Pancreas (tissue), 10 donors: ENCODE results near the gene CDH18. TPM values are rescaled to one million over a fixed set of nuclear protein-coding genes. Genes with fewer than 3 reads are reported as not detected.

Experiments
- ATAC-seq, 4 donors: fragments of 200-7000 bp; cut with Tn5 transposase; one replicate each; pipeline versions ENCODE4 v1.8.0 to v1.9.1; 2020; ENCODE audit warnings: mild to moderate bottlenecking in 4 of 4, moderate library complexity in 4 of 4
- DNase-seq, 6 donors: peaks; one replicate each; pipeline ENCODE4 v3.0.0-alpha.2; 2020
- FAIRE-seq: peaks from 2 replicates; lab custom pipeline; 2012; peaks lifted over from hg19 to GRCh38; lab: Jason Lieb, UNC
- H3K27ac ChIP-seq, 4 donors: fragments of 200-600 bp; sonication (generic); 1 replicate in 3 of 4; 2 replicates in 1 of 4; pipeline versions ENCODE4 v1.5.0 to v1.8.0; 2020
- H3K27me3 ChIP-seq, 4 donors: fragments of 200-600 bp; one replicate each; pipeline ENCODE4 v1.8.0; 2021
- H3K36me3 ChIP-seq, 3 donors: fragments of 200-600 bp; sonication (generic) in 1 of 3; one replicate each; pipeline versions ENCODE4 v1.5.0 to v1.8.0; 2020 to 2021
- H3K4me1 ChIP-seq, 3 donors: fragments of 200-600 bp; one replicate each; pipeline ENCODE4 v1.8.0; 2021
- H3K4me3 ChIP-seq, 4 donors: fragments of 200-600 bp; sonication (generic) in 2 of 4; one replicate each; pipeline versions ENCODE4 v1.5.0 to v1.8.0; 2020 to 2021
- H3K9me3 ChIP-seq, 4 donors: fragments of 200-600 bp; one replicate each; pipeline ENCODE4 v1.8.0; 2021
- WGBS, 2 donors: extraction: QIAGEN DNeasy Blood & Tissue Kit; methylation state at CpG; one replicate each; pipeline ENCODE4 v1.1.7; 2013; 5-methylcytosine and 5-hydroxymethylcytosine counted together
- intact Hi-C, 3 donors: fragments of 100-400 bp; cut with DNase I; formaldehyde crosslinking; loops; one replicate each; pipeline versions ENCODE4 v1.11.1 to v1.14.2; 2022
- polyA plus RNA-seq, 2 donors: library from polyadenylated mRNA; stranded (reverse); fragments of 200-250 nt; gene quantifications; one replicate each; pipeline ENCODE4 v1.2.3, GENCODE V29; 2013
- total RNA-seq, 6 donors: library from RNA; stranded (reverse); fragmentation: NEBNext Ultra II Directional in 4 of 6; extraction: Animal tissue kit (Norgen Biotek cat#: 25700) in 4 of 6; gene quantifications; one replicate each; pipeline versions ENCODE4 v1.2.1 to v1.2.4, GENCODE V29; 2021 to 2023
- TF ChIP-seq, protein P1 (sequence below), 4 donors: fragments of 200-600 bp; sonication (generic) in 3 of 4; IDR thresholded peaks; one replicate each; pipeline versions ENCODE4 v1.5.0 to v1.8.0; 2021; ENCODE audit warnings: antibody characterized with exemption in 4 of 4
- donor health status: healthy with polysubstance abuse.
- donor health status: DM: no; HTN: no; CAD: no; lungs with moderate emphysema.
- donor health status: DM: no; HTN: no; CAD: no.
- donor health status: control.
- donor health status: control.
- donor health status: Bipolar disorder and iron deficiency.
- donor health status: DM: yes; HTN: yes; CAD: no.
- donor health status: DM: no; HTN: no; CAD: no.
- donor health status: DM: no; HTN: no; CAD: no.
- donor health status: DM: yes; HTN: yes; CAD: no.

Gene CDH18
- total and polyA plus RNA-seq, 8 donors, result 0.09 to 0.80 (median 0.27) TPM

DNA sequence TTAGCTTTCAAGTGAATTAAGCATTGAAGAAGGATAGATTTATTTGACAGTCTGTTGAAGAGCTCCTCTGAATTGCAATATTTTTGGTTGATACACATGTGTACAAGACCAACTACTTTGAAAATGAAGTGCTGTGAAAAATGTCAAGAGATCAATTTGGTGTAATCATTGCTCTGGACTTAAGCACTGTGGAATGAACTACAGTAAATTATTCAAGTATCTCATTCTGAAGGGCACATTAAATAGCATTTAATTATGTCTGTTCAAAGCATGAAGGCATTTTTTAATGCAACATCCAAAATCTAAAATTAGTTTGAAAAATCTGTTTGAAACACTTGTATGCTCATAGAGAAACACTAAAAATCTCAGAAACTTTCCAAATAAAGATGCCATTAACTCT is 107.5 kb downstream of the CDH18 start:
- intact Hi-C loops, result no loop called here
- no peak for DNase-seq
- ATAC-seq, result peak in 2 of 4 donors; percentile 27 to 67
- Histone ChIP-seq H3K36me3 (no peaks in the 10 kb centered on the region), H3K27me3 (no peaks in the 10 kb centered on the region), H3K9me3 (no peaks in the 10 kb centered on the region), H3K27ac (no peak overlapping the region), H3K4me1 (peaks cover 0 to 10% (median 5%) of the 10 kb centered on the region in 3 donors), H3K4me3 (no peak overlapping the region)
- no peak for FAIRE-seq
- TF ChIP-seq, protein P1, sequence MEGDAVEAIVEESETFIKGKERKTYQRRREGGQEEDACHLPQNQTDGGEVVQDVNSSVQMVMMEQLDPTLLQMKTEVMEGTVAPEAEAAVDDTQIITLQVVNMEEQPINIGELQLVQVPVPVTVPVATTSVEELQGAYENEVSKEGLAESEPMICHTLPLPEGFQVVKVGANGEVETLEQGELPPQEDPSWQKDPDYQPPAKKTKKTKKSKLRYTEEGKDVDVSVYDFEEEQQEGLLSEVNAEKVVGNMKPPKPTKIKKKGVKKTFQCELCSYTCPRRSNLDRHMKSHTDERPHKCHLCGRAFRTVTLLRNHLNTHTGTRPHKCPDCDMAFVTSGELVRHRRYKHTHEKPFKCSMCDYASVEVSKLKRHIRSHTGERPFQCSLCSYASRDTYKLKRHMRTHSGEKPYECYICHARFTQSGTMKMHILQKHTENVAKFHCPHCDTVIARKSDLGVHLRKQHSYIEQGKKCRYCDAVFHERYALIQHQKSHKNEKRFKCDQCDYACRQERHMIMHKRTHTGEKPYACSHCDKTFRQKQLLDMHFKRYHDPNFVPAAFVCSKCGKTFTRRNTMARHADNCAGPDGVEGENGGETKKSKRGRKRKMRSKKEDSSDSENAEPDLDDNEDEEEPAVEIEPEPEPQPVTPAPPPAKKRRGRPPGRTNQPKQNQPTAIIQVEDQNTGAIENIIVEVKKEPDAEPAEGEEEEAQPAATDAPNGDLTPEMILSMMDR (IDR thresholded peaks at IDR 0.05), result no peak

DNA sequence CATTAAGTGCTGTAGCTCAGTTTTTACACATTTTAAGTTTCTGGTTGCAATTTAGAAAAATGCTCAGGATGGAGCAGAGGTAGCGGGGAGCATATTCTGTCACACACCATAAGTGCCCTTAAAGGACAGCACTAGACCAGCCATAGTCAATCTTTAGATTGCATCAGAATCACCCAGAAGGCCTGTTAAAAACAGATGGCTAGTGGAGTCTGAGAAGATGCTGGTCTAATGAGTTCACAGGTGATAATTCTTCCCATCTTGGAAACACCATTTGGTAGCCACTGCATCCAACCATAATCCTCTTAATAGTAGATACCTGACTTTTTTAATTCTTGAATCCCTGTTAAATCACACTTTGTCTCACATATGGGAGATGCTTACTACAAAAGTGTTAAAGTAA is 113.2 kb downstream of the CDH18 start:
- intact Hi-C loops, result no loop called here
- Histone ChIP-seq H3K9me3 (no peaks in the 10 kb centered on the region), H3K27ac (no peak overlapping the region), H3K4me1 (no peaks in the 10 kb centered on the region), H3K4me3 (no peak overlapping the region), H3K36me3 (no peaks in the 10 kb centered on the region), H3K27me3 (no peaks in the 10 kb centered on the region)
- 98 to 100% methylated on average over 1 of the region's 1 CpG for WGBS, 2 donors
- FAIRE-seq, result no peak
- TF ChIP-seq, protein P1 (IDR thresholded peaks at IDR 0.05), result no peak
- DNase-seq, result no peak
- ATAC-seq, result no peak

DNA sequence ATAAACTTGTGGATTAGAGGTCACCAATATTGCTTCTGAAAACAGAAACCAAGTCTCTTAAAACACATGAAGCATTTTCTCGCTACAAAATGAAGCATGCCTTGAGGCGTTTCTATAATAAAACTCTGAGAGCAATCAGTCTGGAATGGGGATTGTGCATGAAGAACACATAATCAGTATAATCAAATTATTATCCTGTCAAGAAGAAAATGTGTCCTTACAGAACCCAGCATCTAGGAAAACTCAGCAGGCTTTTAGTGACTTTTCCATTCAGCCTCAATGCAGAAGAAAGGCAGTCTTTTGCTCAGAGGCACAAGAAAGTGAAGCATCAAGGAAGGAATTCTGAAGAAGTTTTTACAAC is 121.9 kb downstream of the CDH18 start:
- Histone ChIP-seq H3K36me3 (no peaks in the 10 kb centered on the region), H3K27ac (no peak overlapping the region), H3K27me3 (no peaks in the 10 kb centered on the region), H3K9me3 (no peaks in the 10 kb centered on the region), H3K4me3 (no peak overlapping the region), H3K4me1 (peaks cover 0 to 6% (median 5%) of the 10 kb centered on the region in 3 donors)
- 92 to 95% methylated on average over 2 of the region's 2 CpGs for WGBS, 2 donors
- DNase-seq (no peak), FAIRE-seq (no peak), ATAC-seq (no peak)
- intact Hi-C loops, result no loop called here
- TF ChIP-seq, protein P1 (IDR thresholded peaks at IDR 0.05), result no peak

DNA sequence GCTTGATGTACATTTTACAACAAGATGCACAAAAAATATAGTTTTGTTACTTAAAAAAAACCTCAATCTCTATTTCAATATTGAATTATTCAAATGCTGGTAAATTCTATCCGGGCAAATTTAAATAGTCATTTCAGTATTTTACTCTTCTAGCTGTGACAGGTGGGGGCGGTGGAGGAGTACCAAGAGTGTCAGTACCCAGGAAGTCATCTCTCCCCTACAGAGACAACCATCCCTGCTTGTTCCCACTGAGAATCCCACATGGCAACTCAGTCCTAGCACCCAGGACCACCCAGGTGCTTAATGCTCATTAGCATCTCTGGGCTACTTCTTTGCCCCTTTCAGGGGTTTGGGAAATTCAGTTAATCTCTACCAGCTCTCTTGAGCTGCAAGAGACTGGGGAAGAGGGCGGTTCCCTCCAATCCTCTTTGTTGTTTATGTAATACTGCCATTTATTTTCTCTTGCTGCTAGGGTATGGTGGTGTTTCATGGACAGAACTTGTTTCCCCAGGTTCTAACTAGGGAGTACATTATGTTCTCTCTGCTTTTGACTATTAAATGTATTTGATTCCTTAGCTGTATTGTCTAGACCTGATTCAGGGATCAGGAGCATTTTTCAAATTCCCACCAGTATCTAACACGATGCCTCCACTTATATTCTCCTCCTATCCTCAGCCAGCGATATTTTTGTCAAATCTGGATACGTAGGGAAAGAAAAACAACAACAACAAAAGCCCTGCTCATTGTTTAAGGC is 122.5 kb downstream of the CDH18 start:
- FAIRE-seq (no peak), DNase-seq (no peak), ATAC-seq (no peak)
- no peaks in the 10 kb centered on the region for H3K27me3 ChIP-seq
- no peak overlapping the region for H3K27ac ChIP-seq
- no peaks in the 10 kb centered on the region for H3K9me3 ChIP-seq
- WGBS, 2 donors, result 92 to 96% methylated on average over 6 of the region's 6 CpGs
- H3K4me1 ChIP-seq, result peaks cover 0 to 6% (median 5%) of the 10 kb centered on the region in 3 donors
- no peaks in the 10 kb centered on the region for H3K36me3 ChIP-seq
- intact Hi-C loops, result no loop called here
- no peak overlapping the region for H3K4me3 ChIP-seq
- TF ChIP-seq, protein P1 (IDR thresholded peaks at IDR 0.05), result no peak

DNA sequence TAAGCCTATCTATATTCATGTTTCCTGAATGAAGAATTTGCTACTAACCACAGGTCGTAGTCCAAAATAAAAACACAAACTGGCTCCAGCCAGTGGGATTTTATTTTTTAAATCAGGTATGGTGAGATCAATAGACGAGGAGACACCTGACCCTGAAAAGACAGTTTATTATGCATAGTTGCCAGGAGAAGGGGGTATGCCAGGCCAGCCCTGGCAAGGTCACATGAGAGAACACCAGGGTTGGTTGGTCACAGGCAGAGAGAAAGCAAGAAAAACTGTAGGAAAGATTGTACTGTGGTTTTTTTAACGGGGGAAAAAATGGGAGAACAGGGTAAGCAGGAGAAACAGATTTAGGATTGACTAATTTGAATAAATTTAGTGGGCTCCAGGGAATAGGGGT is 125.3 kb downstream of the CDH18 start:
- TF ChIP-seq, protein P1 (IDR thresholded peaks at IDR 0.05), result no peak
- H3K9me3 ChIP-seq, result no peaks in the 10 kb centered on the region
- intact Hi-C loops, result no loop called here
- DNase-seq (peak in 2 of 6 donors; percentile 23 to 39), ATAC-seq (peak in 3 of 4 donors; percentile 71 to 94 (median 91)), FAIRE-seq (no peak)
- no peak overlapping the region for H3K27ac ChIP-seq
- no peak overlapping the region for H3K4me3 ChIP-seq
- H3K4me1 ChIP-seq, result peaks cover 0 to 6% (median 5%) of the 10 kb centered on the region in 3 donors
- H3K27me3 ChIP-seq, result peaks cover 0 to 4% (median 0%) of the 10 kb centered on the region in 4 donors
- no peaks in the 10 kb centered on the region for H3K36me3 ChIP-seq
- 20 to 25% methylated on average over 3 of the region's 3 CpGs for WGBS, 2 donors
